ENCODE results near the gene ADIPOR2. TPM values are rescaled to one million over a fixed set of nuclear protein-coding genes. Genes with fewer than 3 reads are reported as not detected.

ADIPOR2 gene
- polyA plus RNA-seq, 2 of the 4 experiments (the other 2 are of a cell fraction), result 60.4 to 65.4 TPM

GRCh38 chr12:1777798-1778197 lies 86.9 kb downstream of the ADIPOR2 start:
- Histone ChIP-seq H3K27ac (peak overlapping the region in 1 of 2 experiments; percentile 33; a peak in 3 of 6 replicates), H3K4me3 (no peak overlapping the region), H3K4me1 (peaks cover 32% of the 10 kb centered on the region), H3K9me3 (no peaks in the 10 kb centered on the region), H3K4me2 (peak overlapping the region; percentile 0; the same call in 1 of the 3 replicates)
- no peak for TF ChIP-seq TP53 (CRISPR knock-in tag; IDR thresholded peaks at IDR 0.05)
- no peak for TF ChIP-seq RFX5 (IDR thresholded peaks at IDR 0.05)
- DNase-seq (ENCODE audit: low read depth in 1 of 2, low spot score in 1 of 2) (no peak), FAIRE-seq (no peak), ATAC-seq (no peak)
- 67% methylated on average over 5 of the region's 5 CpGs for WGBS (ENCODE audit: missing lambda C conversion rate)
- ChIA-PET CTCF (no interaction called here), POLR2A (no interaction called here)

- ChIA-PET POLR2A (no interaction called here), CTCF (interaction anchor here (1.2 to 1.5 kb wide), 2 partner anchors 12 to 17 kb away, joined by 3 to 9 read pairs; no protein-coding TSS in a partner anchor)
- DNase-seq (ENCODE audit: low read depth in 1 of 2, low spot score in 1 of 2) (no peak), FAIRE-seq (no peak), ATAC-seq (no peak)
- Histone ChIP-seq H3K4me3 (no peak overlapping the region), H3K27ac (no peak overlapping the region), H3K9me3 (no peaks in the 10 kb centered on the region), H3K4me2 (no peak overlapping the region), H3K4me1 (peaks cover 32% of the 10 kb centered on the region)
- WGBS (ENCODE audit: missing lambda C conversion rate), result 92% methylated on average over 4 of the region's 4 CpGs
- no peak for TF ChIP-seq JUN (IDR thresholded peaks at IDR 0.05)
- no peak for TF ChIP-seq MYC (IDR thresholded peaks at IDR 0.05; ENCODE audit: borderline replicate concordance, low read length)
- TF ChIP-seq SREBF2 (IDR thresholded peaks at IDR 0.05), result no peak
- no peak for TF ChIP-seq TP53 (CRISPR knock-in tag; IDR thresholded peaks at IDR 0.05)
- no peak for TF ChIP-seq EHMT2 (IDR thresholded peaks at IDR 0.05; ENCODE audit: low read depth)
- no peak for TF ChIP-seq KDM1A (IDR thresholded peaks at IDR 0.05; ENCODE audit: low read depth)
- no peak for TF ChIP-seq HOXB13 (CRISPR knock-in tag; IDR thresholded peaks at IDR 0.05; ENCODE audit: low read depth)
- TF ChIP-seq RFX5 (IDR thresholded peaks at IDR 0.05), result no peak
- no peak for TF ChIP-seq MAX (IDR thresholded peaks at IDR 0.05)
- no peak for TF ChIP-seq ZNF302 (CRISPR knock-in tag; IDR thresholded peaks at IDR 0.05)
- TF ChIP-seq HEYL (CRISPR knock-in tag; IDR thresholded peaks at IDR 0.05), result no peak
Measured at GRCh38 chr12:1778911-1779310, 88.0 kb downstream of the ADIPOR2 start.

GRCh38 chr12:1779783-1780182 lies 88.9 kb downstream of the ADIPOR2 start:
- H3K4me1 ChIP-seq, result peaks cover 27% of the 10 kb centered on the region
- CTCF ChIA-PET, result interaction anchor here (0.9 to 1.5 kb wide), 5 partner anchors 11 to 145 kb away, joined by 3 to 9 read pairs (median 4); no protein-coding TSS in a partner anchor
- H3K9me3 ChIP-seq, result no peaks in the 10 kb centered on the region
- FAIRE-seq (peak; percentile 46), DNase-seq (ENCODE audit: low read depth in 1 of 2, low spot score in 1 of 2) (no peak), ATAC-seq (no peak)
- H3K4me3 ChIP-seq, result no peak overlapping the region
- no peak overlapping the region for H3K4me2 ChIP-seq
- no peak overlapping the region for H3K27ac ChIP-seq
- POLR2A ChIA-PET, result no interaction called here
- 78% methylated on average over 1 of the region's 1 CpG for WGBS (ENCODE audit: missing lambda C conversion rate)
- TF ChIP-seq NPAS2 (CRISPR knock-in tag; IDR thresholded peaks at IDR 0.05; ENCODE audit: borderline replicate concordance) (no peak), SMC3 (IDR thresholded peaks at IDR 0.05) (no peak), MAFK (IDR thresholded peaks at IDR 0.05; ENCODE audit: partially characterized antibody) (peak; percentile 7), BHLHE40 (IDR thresholded peaks at IDR 0.05; ENCODE audit: low read depth, low read length) (no peak), MAZ (IDR thresholded peaks at IDR 0.05; ENCODE audit: borderline replicate concordance, low read depth, low read length) (no peak), HEYL (CRISPR knock-in tag; IDR thresholded peaks at IDR 0.05) (no peak), ZNF302 (CRISPR knock-in tag; IDR thresholded peaks at IDR 0.05) (no peak)

GRCh38 chr12:1781772-1782171 lies 90.9 kb downstream of the ADIPOR2 start:
- ChIA-PET CTCF (interaction anchor here (0.7 to 6.4 kb wide), 6 partner anchors 10 to 378 kb away, joined by 3 to 68 read pairs (median 14); no protein-coding TSS in a partner anchor), POLR2A (no interaction called here)
- no peak overlapping the region for H3K4me2 ChIP-seq
- no peak for DNase-seq (ENCODE audit: low read depth in 1 of 2, low spot score in 1 of 2)
- no peaks in the 10 kb centered on the region for H3K9me3 ChIP-seq
- 78% methylated on average over 2 of the region's 2 CpGs for WGBS (ENCODE audit: missing lambda C conversion rate)
- no peak overlapping the region for H3K27ac ChIP-seq
- no peak overlapping the region for H3K4me3 ChIP-seq
- no peak for ATAC-seq
- FAIRE-seq, result no peak
- TF ChIP-seq ESRRA (IDR thresholded peaks at IDR 0.05; ENCODE audit: borderline replicate concordance, low read length) (no peak), FOXS1 (CRISPR knock-in tag; IDR thresholded peaks at IDR 0.05) (no peak), ZNF302 (CRISPR knock-in tag; IDR thresholded peaks at IDR 0.05) (no peak), CHD2 (IDR thresholded peaks at IDR 0.05; ENCODE audit: low read length, partially characterized antibody) (no peak), KDM1A (IDR thresholded peaks at IDR 0.05; ENCODE audit: low read depth) (no peak), NR3C1 (IDR thresholded peaks at IDR 0.05) (no peak), HOXA7 (CRISPR knock-in tag; IDR thresholded peaks at IDR 0.05) (no peak)
- H3K4me1 ChIP-seq, result peaks cover 13% of the 10 kb centered on the region
